Activated T-helper 2 cell treated with anti-CD3 and anti-CD28 coated beads, Interferon-gamma antibody, Interleukin-2, Interleukin-4, amounts not matched to agents 10 μg/mL and 5 μg/mL and 100 μg/mL, durations not matched to agents 14 hours and 24 hours and 36 hours (primary cell): ENCODE data around the gene ANKRD11. TPM values are rescaled to one million over a fixed set of nuclear protein-coding genes. Genes with fewer than 3 reads are reported as not detected.
A peak's percentile ranks its signal among the peaks of the same experiment; 100 is the strongest.

Experiments used
- DNase-seq: peaks from one replicate; pipeline ENCODE4 v3.0.0; 2021; ENCODE audit warnings: low spot score
- H3K27ac Mint-ChIP-seq: one replicate; pipeline ENCODE4 v1.8.0; 2021; ENCODE audit warnings: mixed read lengths
- H3K27me3 Mint-ChIP-seq: one replicate; pipeline ENCODE4 v1.8.0; 2021; ENCODE audit warnings: low read depth, mixed read lengths
- H3K36me3 Mint-ChIP-seq: one replicate; pipeline ENCODE4 v1.8.0; 2021; ENCODE audit warnings: low read depth, mixed read lengths
- H3K4me1 Mint-ChIP-seq: one replicate; pipeline ENCODE4 v1.8.0; 2021; ENCODE audit warnings: low read depth, mixed read lengths
- H3K4me3 Mint-ChIP-seq: one replicate; pipeline ENCODE4 v1.8.0; 2021; ENCODE audit warnings: low read depth, mild to moderate bottlenecking, moderate library complexity, mixed read lengths
- H3K9me3 Mint-ChIP-seq: one replicate; pipeline ENCODE4 v1.8.0; 2021; ENCODE audit warnings: mixed read lengths
- intact Hi-C: fragments of 100-400 bp; cut with micrococcal nuclease; formaldehyde crosslinking; loops from one replicate; pipeline ENCODE4 v1.15.1; 2023
- total RNA-seq: library from RNA; stranded (reverse); gene quantifications from 2 replicates; pipeline ENCODE4 v1.2.3, GENCODE V29; 2022

The ANKRD11 gene
- total RNA-seq, 1 donor from 2014 or later = 144 TPM

- DNase-seq = no peak
- Mint-ChIP-seq H3K27me3 (no peaks in the 10 kb centered on the region), H3K36me3 (peaks cover 9% of the 10 kb centered on the region), H3K9me3 (no peaks in the 10 kb centered on the region), H3K4me1 (peaks cover 58% of the 10 kb centered on the region), H3K27ac (peak overlapping the region; percentile 52), H3K4me3 (no peak overlapping the region)
- intact Hi-C loops = no loop called here
These were observed 80.0 kb downstream of the ANKRD11 start for GRCh38 chr16:89410322-89410721.

DNA sequence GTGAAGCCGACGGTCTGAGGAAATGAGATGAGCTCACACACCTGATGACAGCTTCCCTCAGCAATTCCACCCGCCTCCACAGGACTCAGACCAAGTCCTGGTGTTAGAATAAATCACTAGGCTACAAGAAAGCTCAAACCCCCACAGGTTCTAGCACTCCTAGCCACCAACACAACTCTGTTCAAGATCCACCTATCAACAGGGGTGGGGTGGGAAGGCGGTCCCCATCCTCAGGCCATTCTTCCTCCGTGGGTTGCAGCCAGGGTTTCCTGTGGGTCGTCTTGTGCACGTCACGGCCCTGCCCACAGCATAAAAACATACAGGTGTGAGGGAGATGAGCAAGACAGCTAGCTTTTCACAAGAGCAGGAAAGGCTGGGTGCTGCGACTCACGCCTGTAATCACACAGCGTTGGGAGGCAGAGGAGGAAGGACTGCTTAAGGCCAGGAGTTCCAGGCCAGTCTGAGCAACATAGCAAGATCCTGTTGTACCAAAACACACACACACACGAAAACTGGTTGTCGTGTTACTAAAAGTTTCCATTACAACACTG lies 81.1 kb downstream of the ANKRD11 start:
- DNase-seq = peak; percentile 43
- intact Hi-C loops = loop anchor here (2.0 to 5.0 kb wide), 2 partner anchors 38 to 80 kb away; no protein-coding TSS in a partner anchor
- H3K36me3 Mint-ChIP-seq = peaks cover 5% of the 10 kb centered on the region
- H3K4me1 Mint-ChIP-seq = peaks cover 62% of the 10 kb centered on the region
- peak overlapping the region; percentile 21 for H3K4me3 Mint-ChIP-seq
- no peaks in the 10 kb centered on the region for H3K9me3 Mint-ChIP-seq
- H3K27me3 Mint-ChIP-seq = no peaks in the 10 kb centered on the region
- H3K27ac Mint-ChIP-seq = peak overlapping the region; percentile 94

DNA sequence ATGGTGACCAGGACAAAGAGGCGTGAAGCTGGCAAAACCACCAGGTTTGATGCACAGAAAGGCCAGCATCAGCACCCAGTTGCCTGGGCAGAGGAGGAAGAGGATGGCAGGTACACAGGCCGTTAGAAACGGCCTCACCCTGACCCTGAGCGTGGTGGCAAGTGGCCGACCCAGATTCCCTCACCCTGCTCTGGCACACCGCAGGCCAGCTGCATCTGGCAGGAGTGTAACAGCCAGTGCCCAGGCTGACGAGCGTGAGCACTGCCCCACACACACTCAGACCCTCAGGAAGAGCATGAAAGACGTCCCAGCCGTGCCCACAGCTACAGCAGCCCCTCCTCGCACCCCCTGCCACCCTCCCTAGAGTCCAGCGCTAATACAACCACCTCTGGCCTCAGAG lies 82.0 kb downstream of the ANKRD11 start:
- Mint-ChIP-seq H3K27me3 (no peaks in the 10 kb centered on the region), H3K4me3 (no peak overlapping the region), H3K4me1 (peaks cover 69% of the 10 kb centered on the region), H3K36me3 (peaks cover 14% of the 10 kb centered on the region), H3K9me3 (no peaks in the 10 kb centered on the region), H3K27ac (peak overlapping the region; percentile 94)
- no peak for DNase-seq
- intact Hi-C loops = loop anchor here (2.0 to 5.0 kb wide), 2 partner anchors 39 to 80 kb away; no protein-coding TSS in a partner anchor

DNA sequence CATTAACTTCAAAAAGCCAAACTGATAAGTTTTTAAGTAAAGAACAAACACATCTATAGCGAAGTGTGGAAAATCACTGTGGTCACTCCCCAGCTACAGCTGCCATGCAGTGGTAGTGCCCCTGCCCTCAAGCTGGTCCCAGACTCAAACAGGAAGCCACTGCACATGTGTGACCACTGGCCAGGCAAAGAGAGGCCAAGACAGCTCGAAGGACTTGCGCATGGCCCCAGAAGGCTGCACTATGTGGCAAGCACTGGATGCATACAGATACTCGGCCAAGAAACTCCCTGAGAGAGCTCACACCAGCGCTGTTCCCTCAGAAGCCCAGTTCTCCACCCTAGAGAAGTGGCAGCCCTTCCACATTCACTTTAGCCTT lies 82.4 kb downstream of the ANKRD11 start:
- H3K36me3 Mint-ChIP-seq = peaks cover 16% of the 10 kb centered on the region
- H3K4me1 Mint-ChIP-seq = peaks cover 73% of the 10 kb centered on the region
- peak overlapping the region; percentile 14 for H3K4me3 Mint-ChIP-seq
- H3K27me3 Mint-ChIP-seq = no peaks in the 10 kb centered on the region
- intact Hi-C loops = loop anchor here (2.0 to 5.0 kb wide), 2 partner anchors 39 to 81 kb away; no protein-coding TSS in a partner anchor
- H3K27ac Mint-ChIP-seq = peak overlapping the region; percentile 94
- DNase-seq = no peak
- H3K9me3 Mint-ChIP-seq = no peaks in the 10 kb centered on the region

DNA sequence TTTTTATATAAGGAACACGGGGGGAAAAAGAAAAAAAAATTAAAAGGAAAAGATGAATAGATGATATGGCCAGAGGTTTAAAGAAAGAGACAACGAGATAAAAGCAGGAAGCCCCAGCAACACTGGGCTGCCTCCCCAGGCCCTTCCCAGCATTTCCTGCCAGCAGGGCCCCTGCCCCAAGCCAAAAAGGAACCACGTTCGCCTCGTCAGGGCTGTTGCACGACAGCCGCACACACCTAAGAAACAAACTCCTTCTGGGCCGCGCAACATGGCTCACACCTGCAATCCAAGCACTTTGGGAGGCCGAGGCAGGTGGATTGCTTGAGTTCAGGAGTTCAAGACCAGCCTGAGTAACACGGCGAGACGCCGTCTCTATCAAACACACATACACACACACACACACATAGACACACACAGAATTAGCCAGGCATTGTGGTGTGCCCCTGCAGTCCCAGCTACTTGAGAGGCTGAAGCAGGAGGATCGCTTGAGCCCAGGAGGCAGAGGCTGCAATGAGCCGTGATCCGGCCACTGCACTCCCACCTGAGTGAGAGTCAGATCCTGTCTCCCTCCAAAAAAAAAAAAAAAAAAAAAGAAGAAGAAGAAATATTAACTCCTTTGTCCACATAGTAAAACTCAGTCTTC lies 83.0 kb downstream of the ANKRD11 start:
- DNase-seq = peak; percentile 31
- peak overlapping the region; percentile 94 for H3K27ac Mint-ChIP-seq
- peaks cover 16% of the 10 kb centered on the region for H3K36me3 Mint-ChIP-seq
- H3K4me1 Mint-ChIP-seq = peaks cover 72% of the 10 kb centered on the region
- H3K27me3 Mint-ChIP-seq = no peaks in the 10 kb centered on the region
- intact Hi-C loops = loop anchor here (5.0 kb wide), 1 partner anchor 40 kb away; no protein-coding TSS in a partner anchor
- H3K4me3 Mint-ChIP-seq = peak overlapping the region; percentile 14
- H3K9me3 Mint-ChIP-seq = no peaks in the 10 kb centered on the region

DNA sequence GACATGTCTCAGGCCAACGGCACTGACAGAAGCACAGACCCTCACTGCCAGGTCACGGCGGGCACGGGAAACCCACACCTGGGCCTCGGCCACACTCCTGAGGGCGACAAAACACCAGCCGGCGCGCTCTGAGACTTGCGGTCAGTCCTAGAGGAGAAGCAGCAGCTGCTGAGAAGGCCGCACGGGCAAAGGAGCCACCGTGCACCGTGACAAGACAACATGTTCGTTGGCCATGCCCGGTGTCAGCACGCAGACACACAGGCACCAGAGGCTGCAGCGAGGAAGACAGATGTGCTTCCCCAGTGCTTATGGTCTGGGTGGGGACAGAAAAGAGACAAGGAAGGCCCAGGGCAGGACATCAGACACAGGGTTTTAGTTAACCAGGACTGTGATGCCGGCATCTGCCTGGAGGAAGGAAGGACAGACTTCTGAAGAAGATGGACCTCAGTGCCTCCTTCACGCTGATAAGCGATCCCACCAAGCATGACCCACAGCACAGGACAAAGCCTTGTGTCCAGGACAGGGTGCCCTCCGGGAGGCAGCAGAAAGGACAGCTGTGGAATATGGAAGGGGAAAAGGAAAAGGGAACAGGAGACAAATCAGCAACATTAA lies 84.0 kb downstream of the ANKRD11 start:
- Mint-ChIP-seq H3K36me3 (peaks cover 16% of the 10 kb centered on the region), H3K4me1 (peaks cover 73% of the 10 kb centered on the region), H3K4me3 (no peak overlapping the region), H3K9me3 (no peaks in the 10 kb centered on the region), H3K27me3 (no peaks in the 10 kb centered on the region), H3K27ac (peak overlapping the region; percentile 94)
- DNase-seq = no peak
- intact Hi-C loops = loop anchor here (5.0 kb wide), 1 partner anchor 41 kb away; no protein-coding TSS in a partner anchor

- Mint-ChIP-seq H3K9me3 (no peaks in the 10 kb centered on the region), H3K27me3 (no peaks in the 10 kb centered on the region), H3K27ac (peak overlapping the region; percentile 74), H3K4me1 (peaks cover 60% of the 10 kb centered on the region), H3K36me3 (peaks cover 16% of the 10 kb centered on the region), H3K4me3 (no peak overlapping the region)
- intact Hi-C loops = no loop called here
- no peak for DNase-seq
These were observed 85.8 kb downstream of the ANKRD11 start for GRCh38 chr16:89404561-89404960.

DNA sequence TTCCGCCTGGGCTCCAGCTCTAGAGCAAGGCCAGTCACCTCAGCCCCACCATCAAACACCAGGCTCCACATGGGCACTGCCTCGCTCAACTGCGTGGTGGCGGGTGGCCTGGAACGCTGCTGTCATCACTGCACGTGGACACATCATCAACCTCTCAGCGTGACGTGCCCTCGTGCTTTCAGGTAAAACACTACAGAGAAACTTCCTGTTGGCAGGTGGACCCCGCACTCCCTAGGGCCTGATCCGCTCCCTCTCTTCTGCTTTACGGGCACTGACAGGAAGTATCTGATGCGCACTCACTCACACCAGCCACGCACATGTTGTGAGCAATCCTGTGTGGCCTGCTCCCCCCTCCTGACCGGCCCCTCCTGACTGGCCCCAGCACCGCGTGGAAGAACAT lies 87.4 kb downstream of the ANKRD11 start:
- Mint-ChIP-seq H3K9me3 (no peaks in the 10 kb centered on the region), H3K4me1 (peaks cover 52% of the 10 kb centered on the region), H3K27ac (peak overlapping the region; percentile 74), H3K4me3 (no peak overlapping the region), H3K27me3 (no peaks in the 10 kb centered on the region), H3K36me3 (peaks cover 26% of the 10 kb centered on the region)
- intact Hi-C loops = no loop called here
- DNase-seq = no peak

- Mint-ChIP-seq H3K4me3 (no peak overlapping the region), H3K36me3 (peaks cover 24% of the 10 kb centered on the region), H3K9me3 (no peaks in the 10 kb centered on the region), H3K4me1 (peaks cover 41% of the 10 kb centered on the region), H3K27me3 (no peaks in the 10 kb centered on the region), H3K27ac (peak overlapping the region; percentile 26)
- intact Hi-C loops = no loop called here
- DNase-seq = no peak
These were observed 88.5 kb downstream of the ANKRD11 start for GRCh38 chr16:89401641-89402445.

GRCh38 chr16:89401205-89401604 lies 89.2 kb downstream of the ANKRD11 start:
- Mint-ChIP-seq H3K27me3 (no peaks in the 10 kb centered on the region), H3K27ac (peak overlapping the region; percentile 26), H3K4me3 (no peak overlapping the region), H3K9me3 (no peaks in the 10 kb centered on the region), H3K4me1 (peaks cover 34% of the 10 kb centered on the region), H3K36me3 (peaks cover 25% of the 10 kb centered on the region)
- no peak for DNase-seq
- intact Hi-C loops = no loop called here

- H3K36me3 Mint-ChIP-seq = peaks cover 26% of the 10 kb centered on the region
- H3K4me1 Mint-ChIP-seq = peaks cover 33% of the 10 kb centered on the region
- no peaks in the 10 kb centered on the region for H3K9me3 Mint-ChIP-seq
- H3K27me3 Mint-ChIP-seq = no peaks in the 10 kb centered on the region
- no peak overlapping the region for H3K4me3 Mint-ChIP-seq
- H3K27ac Mint-ChIP-seq = no peak overlapping the region
- no peak for DNase-seq
- intact Hi-C loops = no loop called here
These were observed 89.6 kb downstream of the ANKRD11 start for GRCh38 chr16:89400740-89401139.

DNA sequence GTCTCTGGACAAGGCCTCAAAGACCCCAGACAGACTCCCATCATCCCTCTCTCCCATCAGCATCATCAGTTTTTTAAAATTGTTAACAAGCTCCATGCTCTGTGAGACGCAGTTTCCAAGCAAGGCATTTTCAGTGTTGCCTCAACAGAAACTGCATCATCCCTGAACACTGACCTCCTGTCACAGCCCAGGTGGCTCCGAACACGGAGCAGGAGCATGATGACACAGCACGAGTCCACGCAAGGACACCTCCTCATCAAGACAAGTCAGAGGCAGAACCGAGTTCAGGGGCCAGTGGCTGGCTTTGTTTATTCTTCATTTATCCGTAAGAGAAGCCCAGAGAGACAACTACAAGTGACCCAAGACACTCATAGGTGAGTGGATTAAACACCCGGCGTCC lies 91.4 kb downstream of the ANKRD11 start:
- intact Hi-C loops = no loop called here
- Mint-ChIP-seq H3K9me3 (no peaks in the 10 kb centered on the region), H3K36me3 (peaks cover 24% of the 10 kb centered on the region), H3K27ac (no peak overlapping the region), H3K27me3 (no peaks in the 10 kb centered on the region), H3K4me1 (peaks cover 28% of the 10 kb centered on the region), H3K4me3 (no peak overlapping the region)
- no peak for DNase-seq
